Measurements from ENCODE around the gene LIN28B.
A peak's percentile ranks its signal among the peaks of the same experiment; 100 is the strongest.
"Not testable (repeated sequence)": the region's sequence is repeated elsewhere in the genome, so short reads cannot be mapped to it uniquely, and the experiment has no call there.

The LIN28B gene

GRCh38 chr6:104949206-104949605, 7.7 kb upstream of the LIN28B start:
- DNase-seq (ENCODE audit: low spot score in 2 of 2) = peak in 1 of 2 experiments; percentile 69
- H3K9me3 ChIP-seq = no peaks in the 10 kb centered on the region
- no peaks in the 10 kb centered on the region for H3K27me3 ChIP-seq (ENCODE audit: low read depth)
- no peak overlapping the region for H3K4me3 ChIP-seq
- in situ Hi-C loops (cut with MboI; ENCODE audit: low sequenced_read_pairs) = no loop called here
- H3K4me1 ChIP-seq = peaks cover 11% of the 10 kb centered on the region
- no peaks in the 10 kb centered on the region for H3K36me3 ChIP-seq (replicated peaks)

- H3K4me1 ChIP-seq = peaks cover 31% of the 10 kb centered on the region
- H3K9me3 ChIP-seq = no peaks in the 10 kb centered on the region
- H3K27me3 ChIP-seq (ENCODE audit: low read depth) = no peaks in the 10 kb centered on the region
- DNase-seq (ENCODE audit: low spot score in 2 of 2) = no peak
- in situ Hi-C loops (cut with MboI; ENCODE audit: low sequenced_read_pairs) = no loop called here
- no peak overlapping the region for H3K4me3 ChIP-seq
- no peaks in the 10 kb centered on the region for H3K36me3 ChIP-seq (replicated peaks)
These were observed 5.2 kb upstream of the LIN28B start for GRCh38 chr6:104951677-104952076.

GRCh38 chr6:104952911-104953399, 4.0 kb upstream of the LIN28B start:
- H3K4me1 ChIP-seq = peaks cover 31% of the 10 kb centered on the region
- peak overlapping the region; percentile 29 for H3K4me3 ChIP-seq
- H3K27me3 ChIP-seq (ENCODE audit: low read depth) = no peaks in the 10 kb centered on the region
- no peaks in the 10 kb centered on the region for H3K36me3 ChIP-seq (replicated peaks)
- in situ Hi-C loops (cut with MboI; ENCODE audit: low sequenced_read_pairs) = no loop called here
- peak; percentile 77 to 82 for DNase-seq (ENCODE audit: low spot score in 2 of 2)
- no peaks in the 10 kb centered on the region for H3K9me3 ChIP-seq

GRCh38 chr6:104953400-104954189, 3.3 kb upstream of the LIN28B start:
- peak; percentile 77 to 85 for DNase-seq (ENCODE audit: low spot score in 2 of 2)
- H3K27me3 ChIP-seq (ENCODE audit: low read depth); H3K36me3 ChIP-seq (replicated peaks); H3K9me3 ChIP-seq; in situ Hi-C loops (cut with MboI; ENCODE audit: low sequenced_read_pairs): not testable (repeated sequence)
- Histone ChIP-seq H3K4me3 (peak overlapping the region; percentile 29), H3K4me1 (peaks cover 31% of the 10 kb centered on the region)

- no peaks in the 10 kb centered on the region for H3K27me3 ChIP-seq (ENCODE audit: low read depth)
- H3K9me3 ChIP-seq = no peaks in the 10 kb centered on the region
- peak in 1 of 2 experiments; percentile 37 for DNase-seq (ENCODE audit: low spot score in 2 of 2)
- H3K36me3 ChIP-seq (replicated peaks) = no peaks in the 10 kb centered on the region
- peak overlapping the region; percentile 29 for H3K4me3 ChIP-seq
- in situ Hi-C loops (cut with MboI; ENCODE audit: low sequenced_read_pairs) = no loop called here
- H3K4me1 ChIP-seq = peaks cover 27% of the 10 kb centered on the region
These were observed 2.6 kb upstream of the LIN28B start for GRCh38 chr6:104954190-104954797.

GRCh38 chr6:104955491-104955890, 1.4 kb upstream of the LIN28B start:
- Histone ChIP-seq H3K27me3 (ENCODE audit: low read depth) (no peaks in the 10 kb centered on the region), H3K4me1 (peaks cover 26% of the 10 kb centered on the region), H3K9me3 (no peaks in the 10 kb centered on the region), H3K36me3 (replicated peaks) (no peaks in the 10 kb centered on the region), H3K4me3 (peak overlapping the region; percentile 47)
- peak; percentile 68 to 70 for DNase-seq (ENCODE audit: low spot score in 2 of 2)
- in situ Hi-C loops (cut with MboI; ENCODE audit: low sequenced_read_pairs) = no loop called here

- peaks cover 26% of the 10 kb centered on the region for H3K4me1 ChIP-seq
- H3K27me3 ChIP-seq (ENCODE audit: low read depth) = no peaks in the 10 kb centered on the region
- H3K9me3 ChIP-seq = no peaks in the 10 kb centered on the region
- DNase-seq (ENCODE audit: low spot score in 2 of 2) = peak; percentile 74 to 84
- no peaks in the 10 kb centered on the region for H3K36me3 ChIP-seq (replicated peaks)
- peak overlapping the region; percentile 47 for H3K4me3 ChIP-seq
- in situ Hi-C loops (cut with MboI; ENCODE audit: low sequenced_read_pairs) = no loop called here
These were observed 778 bp upstream of the LIN28B start for GRCh38 chr6:104955927-104956730.

GRCh38 chr6:104957301-104958177, 632 bp downstream of the LIN28B start:
- H3K4me1 ChIP-seq = peaks cover 24% of the 10 kb centered on the region
- in situ Hi-C loops (cut with MboI; ENCODE audit: low sequenced_read_pairs) = no loop called here
- no peaks in the 10 kb centered on the region for H3K36me3 ChIP-seq (replicated peaks)
- peak overlapping the region; percentile 47 for H3K4me3 ChIP-seq
- no peaks in the 10 kb centered on the region for H3K9me3 ChIP-seq
- no peaks in the 10 kb centered on the region for H3K27me3 ChIP-seq (ENCODE audit: low read depth)
- peak; percentile 76 to 83 for DNase-seq (ENCODE audit: low spot score in 2 of 2)

- no peaks in the 10 kb centered on the region for H3K36me3 ChIP-seq (replicated peaks)
- no peaks in the 10 kb centered on the region for H3K9me3 ChIP-seq
- H3K4me3 ChIP-seq = peak overlapping the region; percentile 47
- H3K27me3 ChIP-seq (ENCODE audit: low read depth) = no peaks in the 10 kb centered on the region
- DNase-seq (ENCODE audit: low spot score in 2 of 2) = peak; percentile 43 to 70
- in situ Hi-C loops (cut with MboI; ENCODE audit: low sequenced_read_pairs) = no loop called here
- peaks cover 23% of the 10 kb centered on the region for H3K4me1 ChIP-seq
These were observed 1.5 kb downstream of the LIN28B start for GRCh38 chr6:104958178-104959025.

GRCh38 chr6:104959026-104959858, 2.3 kb downstream of the LIN28B start:
- no peaks in the 10 kb centered on the region for H3K36me3 ChIP-seq (replicated peaks)
- H3K4me1 ChIP-seq = peaks cover 22% of the 10 kb centered on the region
- DNase-seq (ENCODE audit: low spot score in 2 of 2) = peak in 1 of 2 experiments; percentile 60
- in situ Hi-C loops (cut with MboI; ENCODE audit: low sequenced_read_pairs) = no loop called here
- H3K27me3 ChIP-seq (ENCODE audit: low read depth) = no peaks in the 10 kb centered on the region
- H3K4me3 ChIP-seq = peak overlapping the region; percentile 47
- H3K9me3 ChIP-seq = no peaks in the 10 kb centered on the region

- H3K27me3 ChIP-seq (ENCODE audit: low read depth) = no peaks in the 10 kb centered on the region
- H3K4me3 ChIP-seq = no peak overlapping the region
- H3K36me3 ChIP-seq (replicated peaks) = no peaks in the 10 kb centered on the region
- H3K9me3 ChIP-seq = no peaks in the 10 kb centered on the region
- peak in 1 of 2 experiments; percentile 40 for DNase-seq (ENCODE audit: low spot score in 2 of 2)
- in situ Hi-C loops (cut with MboI; ENCODE audit: low sequenced_read_pairs) = no loop called here
- peaks cover 48% of the 10 kb centered on the region for H3K4me1 ChIP-seq
These were observed 12.2 kb downstream of the LIN28B start for GRCh38 chr6:104969108-104969507.

Measured in HAP-1 (cell line).